ENCODE results near the gene MARK4. TPM values are rescaled to one million over a fixed set of nuclear protein-coding genes. Genes with fewer than 3 reads are reported as not detected.

MARK4 gene
- total and polyA plus RNA-seq, 12 donors = 13.8 to 45.3 (median 32.0) TPM

- peaks cover 0 to 46% (median 27%) of the 10 kb centered on the region in 7 donors for H3K27me3 ChIP-seq
- 40 to 51% methylated on average over 46 of the region's 46 CpGs for WGBS, 2 donors
Observed at GRCh38 chr19:45217193-45217956, 33.7 kb upstream of the MARK4 start.

DNA sequence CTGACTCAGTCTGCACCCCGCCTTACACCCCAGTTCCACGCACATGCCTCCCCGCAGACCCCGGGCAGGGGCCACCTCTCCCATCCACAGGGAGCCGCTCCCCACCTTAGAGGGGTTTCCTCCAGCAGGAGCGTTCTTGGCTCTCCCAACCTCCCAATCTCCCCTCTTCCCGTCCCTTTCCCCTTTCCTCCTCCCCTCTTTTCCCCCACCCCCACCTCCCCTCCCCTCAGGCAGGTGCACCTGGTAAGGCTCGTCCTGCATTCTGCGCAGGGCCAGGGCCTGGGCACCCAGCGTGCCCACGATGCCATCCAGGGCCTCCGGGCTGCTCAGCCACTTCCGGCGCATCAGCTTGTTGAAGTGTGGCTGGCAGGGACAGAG lies 33.1 kb upstream of the MARK4 start:
- no peak for TF ChIP-seq CTCF (IDR thresholded peaks at IDR 0.05)
- Histone ChIP-seq H3K27ac (no peak overlapping the region), H3K4me1 (peaks cover 0 to 34% (median 12%) of the 10 kb centered on the region in 9 donors), H3K9me3 (no peaks in the 10 kb centered on the region), H3K27me3 (peaks cover 0 to 46% (median 27%) of the 10 kb centered on the region in 7 donors), H3K4me3 (no peak overlapping the region), H3K36me3 (peaks cover 0 to 3% (median 0%) of the 10 kb centered on the region in 9 donors)
- intact Hi-C loops (cut with DNase I) = no loop called here
- no peak for DNase-seq
- no peak for ATAC-seq
- 48 to 56% methylated on average over 14 of the region's 14 CpGs for WGBS, 2 donors

More at GRCh38 chr19:45217193-45217956, 33.7 kb upstream of the MARK4 start:
- Histone ChIP-seq H3K4me3 (no peak overlapping the region), H3K9me3 (no peaks in the 10 kb centered on the region), H3K36me3 (peaks cover 0 to under 1% (median 0%) of the 10 kb centered on the region in 9 donors), H3K4me1 (peaks cover 0 to 40% (median 12%) of the 10 kb centered on the region in 9 donors), H3K27ac (no peak overlapping the region)
- intact Hi-C loops (cut with DNase I) = no loop called here
- no peak for DNase-seq
- ATAC-seq = no peak
- no peak for TF ChIP-seq CTCF (IDR thresholded peaks at IDR 0.05)

DNA sequence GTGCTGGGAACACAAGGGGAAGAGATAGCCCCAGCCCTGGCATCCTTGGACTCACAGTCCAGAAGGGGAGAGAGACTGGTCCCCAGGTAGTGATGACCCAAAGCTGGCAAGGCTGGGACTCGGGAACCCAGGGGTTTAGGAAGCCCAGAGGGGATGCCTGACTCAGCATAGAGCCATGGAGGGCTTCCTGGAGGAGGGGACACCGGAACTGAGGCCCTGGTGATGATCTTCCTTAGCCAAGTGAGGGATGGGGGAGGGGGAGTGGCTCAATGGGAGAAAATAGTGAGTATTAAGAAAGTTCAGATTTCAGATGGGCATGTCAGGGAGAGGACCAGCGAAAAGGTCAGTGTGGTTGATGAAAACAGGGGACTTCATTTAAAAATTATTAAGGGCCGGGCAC lies 32.6 kb upstream of the MARK4 start:
- no peak for TF ChIP-seq CTCF (IDR thresholded peaks at IDR 0.05)

DNA sequence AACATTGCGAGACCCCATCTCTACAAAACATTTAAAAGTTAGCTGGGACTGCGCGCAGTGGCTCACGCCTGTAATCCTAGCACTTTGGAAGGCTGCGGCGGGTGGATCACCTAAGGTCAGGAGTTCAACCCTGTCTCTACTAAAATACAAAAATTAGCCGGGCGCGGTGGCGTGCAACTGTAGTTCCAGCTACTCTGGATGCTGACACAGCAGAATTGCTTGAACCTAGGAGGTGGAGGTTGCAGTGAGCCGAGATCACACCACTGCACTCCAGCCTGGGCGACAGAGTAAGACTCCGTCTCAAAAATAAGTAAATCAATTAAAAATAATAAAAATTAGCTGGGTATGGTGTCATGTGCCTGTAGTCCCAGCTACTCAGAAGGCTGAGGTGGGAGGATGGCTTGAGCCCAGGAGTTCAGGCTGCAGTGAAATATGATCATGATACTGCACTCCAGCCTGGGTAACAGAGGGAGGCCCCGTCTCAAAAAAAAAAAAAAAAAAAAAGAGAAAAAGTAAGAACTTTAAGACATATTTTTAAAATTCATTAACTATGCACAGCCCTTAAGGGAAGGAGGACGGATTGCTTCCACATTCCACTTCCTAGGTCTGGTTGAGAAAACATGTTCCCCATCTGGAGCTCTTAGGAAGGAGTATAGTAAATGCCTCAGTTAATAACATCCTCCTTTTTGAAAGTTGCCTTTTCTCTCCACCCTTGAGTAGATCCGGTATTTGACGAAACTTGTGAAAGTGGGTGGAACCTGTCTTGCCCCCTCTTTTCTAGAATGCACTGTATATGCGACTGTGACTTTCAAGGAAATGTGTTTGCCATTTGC lies 31.9 kb upstream of the MARK4 start:
- peaks cover 0 to 3% (median 0%) of the 10 kb centered on the region in 9 donors for H3K36me3 ChIP-seq
- peaks cover 0 to 30% (median 12%) of the 10 kb centered on the region in 9 donors for H3K4me1 ChIP-seq
- H3K4me3 ChIP-seq = no peak overlapping the region
- peaks cover 0 to 46% (median 27%) of the 10 kb centered on the region in 7 donors for H3K27me3 ChIP-seq
- no peaks in the 10 kb centered on the region for H3K9me3 ChIP-seq
- ATAC-seq (no peak), DNase-seq (no peak)
- 81 to 84% methylated on average over 18 of the region's 18 CpGs for WGBS, 2 donors
- intact Hi-C loops (cut with DNase I) = no loop called here
- H3K27ac ChIP-seq = no peak overlapping the region
- no peak for TF ChIP-seq CTCF (IDR thresholded peaks at IDR 0.05)

More for the DNA sequence above, 32.6 kb upstream of the MARK4 start:
- Histone ChIP-seq H3K27ac (no peak overlapping the region), H3K4me3 (no peak overlapping the region), H3K4me1 (peaks cover 0 to 30% (median 12%) of the 10 kb centered on the region in 9 donors), H3K36me3 (peaks cover 0 to 3% (median 0%) of the 10 kb centered on the region in 9 donors), H3K9me3 (no peaks in the 10 kb centered on the region), H3K27me3 (peaks cover 0 to 46% (median 27%) of the 10 kb centered on the region in 7 donors)
- no peak for DNase-seq
- intact Hi-C loops (cut with DNase I) = no loop called here
- 63 to 66% methylated on average over 4 of the region's 4 CpGs for WGBS, 2 donors
- no peak for ATAC-seq
